Omental fat pad (tissue), 4 donors: ENCODE measurements around the gene EML5. TPM values are rescaled to one million over a fixed set of nuclear protein-coding genes. Genes with fewer than 3 reads are reported as not detected.

Source experiments
- ATAC-seq: fragments of 150-250 bp; one replicate; pipeline ENCODE4 v1.9.1; 2016; ENCODE audit warnings: mild to moderate bottlenecking, moderate library complexity; ENCODE audit not compliant: low FRiP score
- DNase-seq: peaks from one replicate; pipeline ENCODE4 v3.0.0-alpha.2; 2019; ENCODE audit warnings: low spot score
- CTCF ChIP-seq, 3 donors: fragments of 450-650 bp; IDR thresholded peaks; one replicate each; pipeline ENCODE4 v1.5.1; 2016 to 2017; ENCODE audit warnings: antibody characterized with exemption in 3 of 3, mild to moderate bottlenecking in 3 of 3, moderate library complexity in 2 of 3
- total RNA-seq, 4 donors: library from RNA; depleted of rRNA; stranded (reverse); fragments of >200 nt; gene quantifications; one replicate each; pipeline ENCODE4 v1.1.0, GENCODE V29; 2016

The EML5 gene
- total RNA-seq, 4 donors from 2014 or later: 0.36 to 0.63 (median 0.47) TPM

GRCh38 chr14:88616697-88617096 lies 176.1 kb downstream of the EML5 start:
- DNase-seq: no peak
- no peak for TF ChIP-seq CTCF (IDR thresholded peaks at IDR 0.05)
- no peak for ATAC-seq

GRCh38 chr14:88614218-88614907 lies 178.4 kb downstream of the EML5 start:
- TF ChIP-seq CTCF (IDR thresholded peaks at IDR 0.05): no peak
- peak; percentile 60 for ATAC-seq
- DNase-seq: no peak

DNA sequence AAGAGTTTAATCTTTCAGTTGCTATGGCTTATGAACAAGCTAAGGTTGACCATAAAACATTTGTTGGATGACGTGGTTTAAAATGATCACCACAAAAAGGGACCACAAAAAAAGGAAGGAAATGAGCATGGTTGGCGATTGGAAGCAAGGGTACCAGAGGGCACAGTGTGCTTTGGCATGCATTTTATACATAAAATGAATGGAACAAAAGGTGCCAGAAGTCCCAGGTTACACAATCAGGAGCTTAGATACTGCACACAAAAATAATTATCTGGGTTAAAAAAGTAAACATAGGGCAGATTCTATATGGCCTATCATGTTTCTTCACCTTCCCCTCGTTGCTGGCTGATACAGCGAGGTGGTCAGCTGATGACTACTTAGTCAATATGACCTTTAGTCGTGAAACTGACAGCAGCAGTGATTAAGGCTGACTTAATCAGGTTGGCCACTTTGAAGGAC lies 179.2 kb downstream of the EML5 start:
- TF ChIP-seq CTCF (IDR thresholded peaks at IDR 0.05): no peak
- DNase-seq (no peak), ATAC-seq (peak; percentile 13)

GRCh38 chr14:88612981-88613380 lies 179.8 kb downstream of the EML5 start:
- DNase-seq (no peak), ATAC-seq (no peak)
- TF ChIP-seq CTCF (IDR thresholded peaks at IDR 0.05): no peak

GRCh38 chr14:88611878-88612277 lies 180.9 kb downstream of the EML5 start:
- no peak for TF ChIP-seq CTCF (IDR thresholded peaks at IDR 0.05)
- no peak for DNase-seq
- no peak for ATAC-seq

GRCh38 chr14:88607829-88608228 lies 184.9 kb downstream of the EML5 start:
- ATAC-seq: no peak
- DNase-seq: no peak
- no peak for TF ChIP-seq CTCF (IDR thresholded peaks at IDR 0.05)

DNA sequence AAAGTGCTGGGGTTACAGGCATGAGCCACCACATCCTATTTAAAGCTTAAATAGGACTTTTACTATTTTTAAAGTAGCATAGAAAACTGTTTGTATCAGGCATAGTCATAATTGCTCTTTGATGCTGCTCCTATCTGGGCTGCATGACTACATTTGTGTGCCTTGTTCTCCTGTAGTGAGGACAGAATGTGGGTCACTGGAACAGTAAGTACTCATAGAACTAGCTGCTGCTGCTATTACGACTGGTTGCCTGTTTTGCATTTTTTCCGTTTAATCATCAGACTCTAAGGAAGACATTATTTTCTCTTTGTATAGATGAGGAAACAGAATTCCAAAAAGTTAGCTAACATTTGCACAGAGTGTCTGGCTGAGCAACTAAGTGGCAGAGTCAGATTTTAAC lies 187.2 kb downstream of the EML5 start:
- DNase-seq (no peak), ATAC-seq (no peak)
- TF ChIP-seq CTCF (IDR thresholded peaks at IDR 0.05): no peak
